Smooth muscle cell (in vitro differentiated cells): ENCODE measurements around the gene CEMIP2. TPM values are rescaled to one million over a fixed set of nuclear protein-coding genes. Genes with fewer than 3 reads are reported as not detected.
A peak's percentile ranks its signal among the peaks of the same experiment; 100 is the strongest.
"Not testable (repeated sequence)": the region's sequence is repeated elsewhere in the genome, so short reads cannot be mapped to it uniquely, and the experiment has no call there.

Experiments used
- DNase-seq: peaks from one replicate; lab custom pipeline; 2025; ENCODE audit not compliant: unreplicated experiment; lab: John Stamatoyannopoulos, UW
- H2AFZ ChIP-seq: fragments of 200-600 bp; sonication (generic); 2 replicates; pipeline ENCODE4 v1.6.0; 2016; ENCODE audit warnings: antibody characterized with exemption, low read depth, mild to moderate bottlenecking
- H3F3A ChIP-seq: fragments of 200-600 bp; sonication (generic); 2 replicates; pipeline ENCODE4 v1.6.0; 2017; ENCODE audit warnings: antibody characterized with exemption, low read depth
- H3K27ac ChIP-seq: fragments of 200-600 bp; sonication (generic); 2 replicates; pipeline ENCODE4 v1.5.1; 2016; ENCODE audit warnings: low read depth, mild to moderate bottlenecking
- H3K27me3 ChIP-seq: fragments of 200-600 bp; sonication (generic); 2 replicates; pipeline ENCODE4 v1.6.1; 2016; ENCODE audit warnings: low read depth, mild to moderate bottlenecking
- H3K36me3 ChIP-seq: fragments of 200-600 bp; sonication (generic); 2 replicates; pipeline ENCODE4 v1.5.1; 2016; ENCODE audit warnings: low read depth
- H3K4me1 ChIP-seq: fragments of 200-600 bp; sonication (generic); 2 replicates; pipeline ENCODE4 v1.5.1; 2016; ENCODE audit warnings: low read depth
- H3K4me2 ChIP-seq: fragments of 200-600 bp; sonication (generic); 2 replicates; pipeline ENCODE4 v1.6.0; 2016; ENCODE audit warnings: mild to moderate bottlenecking
- H3K4me3 ChIP-seq: fragments of 200-600 bp; sonication (generic); 2 replicates; pipeline ENCODE4 v1.5.1; 2016; ENCODE audit warnings: mild to moderate bottlenecking
- H3K79me2 ChIP-seq: fragments of 200-600 bp; sonication (generic); 2 replicates; pipeline ENCODE4 v1.6.0; 2016; ENCODE audit warnings: low read depth, mild to moderate bottlenecking
- H3K9ac ChIP-seq: fragments of 200-600 bp; sonication (generic); 2 replicates; pipeline ENCODE4 v1.6.0; 2016; ENCODE audit warnings: low read depth
- H3K9me3 ChIP-seq: fragments of 200-600 bp; sonication (generic); replicated peaks from 2 replicates; pipeline ENCODE4 v1.5.1; 2016; ENCODE audit warnings: low read depth
- H4K20me1 ChIP-seq: fragments of 200-600 bp; sonication (generic); 2 replicates; pipeline ENCODE4 v1.6.0; 2016; ENCODE audit warnings: low read depth
- CTCF ChIP-seq: fragments of 200-600 bp; sonication (generic); IDR thresholded peaks from 2 replicates; pipeline ENCODE4 v1.5.1; 2017; ENCODE audit warnings: borderline replicate concordance, mild to moderate bottlenecking, antibody characterized with exemption; ENCODE audit not compliant: insufficient read depth, poor library complexity, severe bottlenecking
- WGBS: methylation state at CpG from one replicate; pipeline ENCODE4 v1.1.7; 2016; ENCODE audit warnings: low lambda C conversion rate; 5-methylcytosine and 5-hydroxymethylcytosine counted together
- polyA plus RNA-seq: library from polyadenylated mRNA; unstranded; fragments of >200 nt; fragmentation: Nextera tagmentation; extraction: Ambion mirVana; gene quantifications from 2 replicates; pipeline ENCODE4 v1.2.1, GENCODE V29; 2016
- total RNA-seq: library from RNA; depleted of rRNA; stranded (reverse); fragments of >200 nt; gene quantifications from 2 replicates; pipeline ENCODE4 v1.2.3, GENCODE V29; 2014

Gene CEMIP2
- total and polyA plus RNA-seq, 2 experiments from 2014 or later, result 46.1 to 103 TPM

GRCh38 chr9:71663931-71664459, 104.3 kb downstream of the CEMIP2 start:
- DNase-seq, result no peak
- Histone ChIP-seq H3K36me3 (no peaks in the 10 kb centered on the region), H3K27ac (peak overlapping the region; percentile 55), H3K27me3 (no peaks in the 10 kb centered on the region), H4K20me1 (no peaks in the 10 kb centered on the region), H3K9ac (no peak overlapping the region), H3K79me2 (no peaks in the 10 kb centered on the region), H3K4me1 (peaks cover 16% of the 10 kb centered on the region), H3K4me3 (no peak overlapping the region), H2AFZ (no peak overlapping the region), H3K9me3 (no peaks in the 10 kb centered on the region), H3K4me2 (peak overlapping the region; percentile 58), H3F3A (peaks cover 3% of the 10 kb centered on the region)
- TF ChIP-seq CTCF, result no peak
- WGBS, result 41% methylated on average over 4 of the region's 4 CpGs

GRCh38 chr9:71663216-71663615, 105.1 kb downstream of the CEMIP2 start:
- H4K20me1 ChIP-seq, result no peaks in the 10 kb centered on the region
- 32% methylated on average over 2 of the region's 2 CpGs for WGBS
- H3K27me3 ChIP-seq, result no peaks in the 10 kb centered on the region
- no peaks in the 10 kb centered on the region for H3K36me3 ChIP-seq
- no peak for TF ChIP-seq CTCF
- no peak overlapping the region for H3K4me3 ChIP-seq
- no peak overlapping the region for H2AFZ ChIP-seq
- H3K9ac ChIP-seq, result no peak overlapping the region
- H3K79me2 ChIP-seq, result no peaks in the 10 kb centered on the region
- H3K27ac ChIP-seq, result peak overlapping the region; percentile 55
- peaks cover 3% of the 10 kb centered on the region for H3F3A ChIP-seq
- H3K9me3 ChIP-seq, result no peaks in the 10 kb centered on the region
- peaks cover 16% of the 10 kb centered on the region for H3K4me1 ChIP-seq
- no peak for DNase-seq
- peak overlapping the region; percentile 58 for H3K4me2 ChIP-seq

GRCh38 chr9:71662082-71662481, 106.2 kb downstream of the CEMIP2 start:
- peaks cover 16% of the 10 kb centered on the region for H3K4me1 ChIP-seq
- no peaks in the 10 kb centered on the region for H3K27me3 ChIP-seq
- H3K27ac ChIP-seq, result no peak overlapping the region
- no peaks in the 10 kb centered on the region for H3K79me2 ChIP-seq
- no peak for TF ChIP-seq CTCF
- H3K4me2 ChIP-seq, result no peak overlapping the region
- H2AFZ ChIP-seq, result no peak overlapping the region
- H3K4me3 ChIP-seq, result no peak overlapping the region
- 88% methylated on average over 3 of the region's 3 CpGs for WGBS
- H3F3A ChIP-seq, result peaks cover 3% of the 10 kb centered on the region
- H3K36me3 ChIP-seq, result no peaks in the 10 kb centered on the region
- no peaks in the 10 kb centered on the region for H3K9me3 ChIP-seq
- DNase-seq, result no peak
- no peak overlapping the region for H3K9ac ChIP-seq
- H4K20me1 ChIP-seq, result no peaks in the 10 kb centered on the region

- not testable (repeated sequence) for DNase-seq, H4K20me1 ChIP-seq, H3K36me3 ChIP-seq, H3K4me1 ChIP-seq, H3K4me2 ChIP-seq, H3K27ac ChIP-seq, H3K79me2 ChIP-seq, H2AFZ ChIP-seq, H3F3A ChIP-seq, H3K9ac ChIP-seq, H3K4me3 ChIP-seq, H3K27me3 ChIP-seq, H3K9me3 ChIP-seq
- 95% methylated on average over 4 of the region's 4 CpGs for WGBS
Observed at GRCh38 chr9:71657276-71657675, 111.0 kb downstream of the CEMIP2 start.
